Stimulated activated naive CD8-positive, alpha-beta T cell treated with anti-CD3 and anti-CD28 coated beads, Interleukin-15, Interleukin-2, amounts not matched to agents 100 ng/mL and 50 ng/mL, for 24 hours (primary cell): ENCODE data around the gene PPCS.

Experiments
- H3K27ac Mint-ChIP-seq: one replicate; pipeline ENCODE4 v1.8.0; 2021; ENCODE audit warnings: mild to moderate bottlenecking, mixed read lengths
- H3K27me3 Mint-ChIP-seq: one replicate; pipeline ENCODE4 v1.8.0; 2021; ENCODE audit warnings: mixed read lengths
- H3K36me3 Mint-ChIP-seq: one replicate; pipeline ENCODE4 v1.8.0; 2021; ENCODE audit warnings: low read depth, mixed read lengths
- H3K4me1 Mint-ChIP-seq: one replicate; pipeline ENCODE4 v1.8.0; 2021; ENCODE audit warnings: low read depth, mixed read lengths
- H3K4me3 Mint-ChIP-seq: one replicate; pipeline ENCODE4 v1.8.0; 2021; ENCODE audit warnings: mild to moderate bottlenecking, mixed read lengths
- H3K9me3 Mint-ChIP-seq: one replicate; pipeline ENCODE4 v1.8.0; 2021; ENCODE audit warnings: mixed read lengths

PPCS gene

DNA sequence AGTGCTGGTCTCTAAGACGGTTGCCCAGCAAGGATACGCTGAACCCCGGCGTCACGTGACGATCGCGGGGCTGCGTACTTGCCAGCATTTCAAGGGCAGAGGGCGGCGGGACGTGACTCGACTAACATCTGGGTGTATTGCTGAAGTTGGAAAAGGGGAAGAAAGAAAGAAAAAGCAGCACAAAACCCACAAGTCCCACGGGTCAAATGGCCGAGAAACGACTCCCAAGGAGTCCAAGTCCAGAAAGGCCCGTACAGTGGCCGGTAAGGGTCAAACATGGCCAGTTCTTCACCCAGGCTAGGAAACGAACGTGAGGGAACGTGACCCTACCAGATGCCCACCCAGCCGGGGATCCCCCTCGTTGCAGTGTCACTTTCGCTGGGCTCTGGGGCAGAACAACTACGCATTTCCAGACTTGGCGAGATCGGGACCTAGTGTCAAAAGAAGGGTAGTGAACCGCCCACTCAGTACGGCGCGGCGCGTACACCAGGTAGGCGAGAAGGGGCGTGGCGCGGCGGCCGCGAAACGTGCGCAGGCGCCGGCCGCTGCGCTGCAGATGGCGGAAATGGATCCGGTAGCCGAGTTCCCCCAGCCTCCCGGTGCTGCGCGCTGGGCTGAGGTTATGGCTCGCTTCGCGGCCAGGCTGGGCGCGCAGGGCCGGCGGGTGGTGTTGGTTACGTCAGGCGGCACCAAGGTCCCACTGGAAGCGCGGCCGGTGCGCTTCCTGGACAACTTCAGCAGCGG is at the start of gene PPCS, which contains the start of gene ZMYND12:
Gene PPCS, plus strand, starts transcription at position 534 of the 744 bp plus-strand sequence. Its CDS starts 23 bp downstream, at position 557.
Gene ZMYND12, minus strand, starts transcription at position 13 of the 744 bp plus-strand sequence. CDS start 25 bp downstream, outside the sequence.
- no peaks in the 10 kb centered on the region for H3K27me3 Mint-ChIP-seq
- peaks cover 49% of the 10 kb centered on the region for H3K4me1 Mint-ChIP-seq
- peak within 1 kb of the TSS; percentile 96 for H3K4me3 Mint-ChIP-seq
- H3K27ac Mint-ChIP-seq: peak within 1 kb of the TSS; percentile 99
- H3K9me3 Mint-ChIP-seq: no peaks in the 10 kb centered on the region
- peaks cover 37% of the 10 kb centered on the region for H3K36me3 Mint-ChIP-seq

DNA sequence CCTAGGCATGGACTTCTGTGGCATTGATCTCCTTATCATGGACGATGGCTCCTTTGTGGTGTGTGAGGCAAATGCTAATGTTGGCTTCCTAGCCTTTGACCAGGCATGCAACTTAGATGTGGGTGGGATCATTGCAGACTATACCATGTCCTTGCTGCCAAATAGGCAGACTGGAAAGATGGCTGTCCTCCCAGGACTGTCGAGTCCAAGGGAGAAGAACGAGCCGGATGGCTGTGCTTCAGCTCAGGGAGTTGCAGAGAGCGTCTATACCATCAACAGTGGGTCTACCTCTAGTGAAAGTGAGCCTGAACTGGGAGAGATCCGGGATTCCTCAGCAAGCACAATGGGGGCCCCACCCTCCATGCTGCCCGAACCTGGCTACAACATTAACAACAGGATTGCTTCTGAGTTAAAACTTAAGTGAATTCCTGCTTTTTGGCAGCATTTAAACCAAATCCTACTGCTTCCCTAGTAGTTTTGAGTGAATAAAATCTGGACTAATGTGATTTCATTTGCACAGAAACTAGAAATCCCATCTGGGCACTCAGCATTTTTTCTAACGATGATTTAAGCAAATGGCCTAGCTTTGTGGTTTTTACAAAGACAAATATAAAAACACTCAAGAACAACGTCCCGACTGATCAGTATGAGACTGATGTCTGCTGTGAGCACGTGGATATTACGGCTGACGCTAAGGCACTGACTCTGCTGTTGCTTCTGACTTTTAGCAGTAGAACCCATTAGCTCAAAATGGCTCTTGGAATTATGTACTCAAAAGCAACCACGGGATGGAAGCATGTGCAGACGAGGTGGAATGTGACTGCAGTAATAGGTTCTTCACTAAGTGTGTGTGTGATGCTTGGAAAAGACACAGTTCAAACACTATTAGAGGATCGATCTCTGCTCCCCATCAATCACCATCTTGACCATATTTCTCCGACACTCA is 41.5 kb upstream of the PPCS start:
- Mint-ChIP-seq H3K36me3 (no peaks in the 10 kb centered on the region), H3K27ac (no peak overlapping the region), H3K27me3 (no peaks in the 10 kb centered on the region), H3K4me3 (no peak overlapping the region), H3K4me1 (no peaks in the 10 kb centered on the region), H3K9me3 (no peaks in the 10 kb centered on the region)

DNA sequence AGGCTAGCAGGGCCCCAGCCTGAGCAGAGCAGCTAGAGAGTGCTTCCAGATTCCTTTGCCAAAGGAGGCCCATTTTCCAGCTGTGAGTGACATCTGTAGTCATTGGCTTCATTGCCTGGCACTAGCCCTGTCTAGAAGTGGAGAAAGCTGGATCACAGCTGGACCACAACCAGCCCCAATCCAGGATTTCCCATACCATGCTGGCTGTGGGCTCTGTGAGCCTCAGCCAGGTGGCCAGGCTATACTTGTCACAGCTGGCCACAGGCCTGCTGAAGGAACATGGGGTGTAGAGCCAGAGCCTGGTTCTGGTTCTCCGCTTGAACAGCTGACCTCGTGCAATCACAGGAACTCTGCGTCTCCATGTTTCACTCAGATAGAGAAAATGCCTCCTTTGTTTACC is 39.2 kb upstream of the PPCS start:
- no peaks in the 10 kb centered on the region for H3K9me3 Mint-ChIP-seq
- H3K4me1 Mint-ChIP-seq: no peaks in the 10 kb centered on the region
- H3K4me3 Mint-ChIP-seq: no peak overlapping the region
- no peaks in the 10 kb centered on the region for H3K27me3 Mint-ChIP-seq
- no peak overlapping the region for H3K27ac Mint-ChIP-seq
- H3K36me3 Mint-ChIP-seq: no peaks in the 10 kb centered on the region

DNA sequence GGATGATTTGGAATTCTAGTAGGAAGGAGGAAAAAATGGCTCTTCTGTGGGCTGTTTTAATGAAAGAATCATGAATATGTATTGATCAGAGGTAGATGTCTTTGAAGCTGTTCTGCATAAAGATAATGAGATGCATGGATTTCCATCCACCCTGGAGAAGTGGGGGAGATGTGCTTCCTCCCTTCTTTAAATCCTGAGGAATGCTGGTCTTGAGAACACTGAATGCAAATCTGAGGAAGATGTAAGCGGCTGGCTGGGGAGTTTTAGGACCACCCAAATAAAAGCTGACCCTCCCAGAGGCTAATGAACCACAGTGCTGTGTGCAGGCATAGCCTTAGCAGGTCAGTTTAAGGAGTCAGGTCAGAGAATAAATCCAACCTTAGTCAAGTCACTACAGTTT is 37.8 kb upstream of the PPCS start:
- no peak overlapping the region for H3K27ac Mint-ChIP-seq
- H3K36me3 Mint-ChIP-seq: no peaks in the 10 kb centered on the region
- no peaks in the 10 kb centered on the region for H3K27me3 Mint-ChIP-seq
- H3K4me3 Mint-ChIP-seq: no peak overlapping the region
- no peaks in the 10 kb centered on the region for H3K4me1 Mint-ChIP-seq
- H3K9me3 Mint-ChIP-seq: no peaks in the 10 kb centered on the region

DNA sequence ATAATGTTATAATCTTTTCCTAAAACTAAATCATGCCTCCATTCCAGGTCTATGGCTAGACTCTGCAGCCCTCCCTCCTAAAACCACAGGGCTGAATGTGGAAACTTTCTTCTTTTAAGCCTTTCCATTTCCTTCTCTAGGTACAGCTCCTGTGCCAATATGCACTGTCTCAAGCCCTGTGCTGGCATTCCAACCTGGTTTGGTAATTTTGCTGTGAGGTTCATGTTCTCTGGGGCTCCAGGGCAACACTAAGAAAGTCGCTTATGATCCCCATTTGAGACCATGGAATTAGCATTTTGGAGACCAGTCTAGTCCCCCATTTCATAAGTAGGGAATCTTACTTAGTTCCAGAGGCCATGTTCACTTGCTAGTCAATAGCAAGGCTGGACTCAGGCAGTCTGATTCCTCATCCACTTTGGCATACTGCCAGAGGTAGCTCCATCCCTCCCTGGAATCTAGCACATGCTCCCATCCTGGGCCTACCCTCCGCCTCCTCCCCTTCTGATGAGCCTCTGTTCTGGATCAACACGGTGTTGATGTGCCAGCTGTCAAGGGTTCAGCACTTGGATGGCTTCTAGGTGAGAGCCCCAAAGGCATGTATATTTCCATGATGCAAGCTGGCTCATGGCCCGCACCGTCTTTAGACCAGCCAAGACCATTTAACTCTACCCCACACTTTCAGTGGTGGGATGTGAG is 37.1 kb upstream of the PPCS start:
- Mint-ChIP-seq H3K36me3 (no peaks in the 10 kb centered on the region), H3K9me3 (no peaks in the 10 kb centered on the region), H3K4me3 (no peak overlapping the region), H3K4me1 (no peaks in the 10 kb centered on the region), H3K27me3 (no peaks in the 10 kb centered on the region), H3K27ac (no peak overlapping the region)

DNA sequence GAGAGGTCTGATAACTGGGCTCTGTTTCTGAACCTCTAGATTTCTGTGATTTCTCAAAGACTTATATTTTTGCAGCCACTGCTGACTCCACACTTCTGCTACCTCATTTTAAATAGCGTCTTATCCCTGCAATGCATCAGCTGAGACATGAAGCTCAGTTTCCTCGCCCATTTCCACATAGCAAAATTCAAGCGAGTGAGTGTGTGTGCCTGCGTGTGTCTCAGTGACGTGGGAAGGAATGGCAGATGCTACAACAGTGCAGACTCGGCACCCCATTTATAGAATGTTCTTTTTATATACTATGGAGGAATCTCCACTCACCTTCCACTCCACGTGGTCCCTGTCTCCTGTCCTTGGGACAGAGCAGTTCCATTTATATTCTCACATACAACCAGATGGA is 36.2 kb upstream of the PPCS start:
- H3K27me3 Mint-ChIP-seq: no peaks in the 10 kb centered on the region
- no peaks in the 10 kb centered on the region for H3K9me3 Mint-ChIP-seq
- no peak overlapping the region for H3K4me3 Mint-ChIP-seq
- H3K4me1 Mint-ChIP-seq: no peaks in the 10 kb centered on the region
- no peaks in the 10 kb centered on the region for H3K36me3 Mint-ChIP-seq
- no peak overlapping the region for H3K27ac Mint-ChIP-seq

DNA sequence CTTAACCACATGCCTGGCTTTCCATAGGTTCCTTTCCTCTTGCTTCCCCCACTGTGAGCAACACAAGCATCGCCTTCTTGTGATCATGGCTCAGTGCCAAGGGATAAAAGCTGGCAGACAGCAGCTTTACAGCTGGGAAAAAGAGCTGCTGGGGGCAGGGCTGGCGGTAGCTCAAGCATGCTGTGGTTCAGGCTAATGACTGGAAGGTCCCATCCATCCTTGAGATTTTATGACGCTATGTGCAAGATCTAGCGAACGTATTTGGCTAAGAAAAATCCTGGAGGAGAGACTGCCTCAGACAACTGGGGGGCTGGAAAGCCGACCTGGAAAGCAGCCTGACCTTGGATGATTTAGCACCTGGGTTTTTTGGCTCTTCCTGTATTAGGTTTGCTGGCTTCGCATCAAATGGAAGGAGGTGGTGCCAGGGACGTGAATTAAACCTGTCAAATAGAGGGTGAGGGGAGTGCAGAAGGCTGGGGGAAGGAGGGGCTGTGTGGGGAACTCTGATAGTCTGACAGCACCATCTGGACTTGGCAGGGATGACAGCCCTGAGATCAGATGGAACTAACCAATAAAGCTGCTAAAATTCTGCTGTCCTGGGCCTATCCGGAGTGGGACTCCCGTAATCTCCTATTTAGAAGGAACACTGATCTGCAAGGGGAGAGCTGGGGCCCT is 35.3 kb upstream of the PPCS start:
- no peak overlapping the region for H3K4me3 Mint-ChIP-seq
- H3K36me3 Mint-ChIP-seq: no peaks in the 10 kb centered on the region
- H3K4me1 Mint-ChIP-seq: no peaks in the 10 kb centered on the region
- H3K27me3 Mint-ChIP-seq: no peaks in the 10 kb centered on the region
- no peak overlapping the region for H3K27ac Mint-ChIP-seq
- no peaks in the 10 kb centered on the region for H3K9me3 Mint-ChIP-seq

DNA sequence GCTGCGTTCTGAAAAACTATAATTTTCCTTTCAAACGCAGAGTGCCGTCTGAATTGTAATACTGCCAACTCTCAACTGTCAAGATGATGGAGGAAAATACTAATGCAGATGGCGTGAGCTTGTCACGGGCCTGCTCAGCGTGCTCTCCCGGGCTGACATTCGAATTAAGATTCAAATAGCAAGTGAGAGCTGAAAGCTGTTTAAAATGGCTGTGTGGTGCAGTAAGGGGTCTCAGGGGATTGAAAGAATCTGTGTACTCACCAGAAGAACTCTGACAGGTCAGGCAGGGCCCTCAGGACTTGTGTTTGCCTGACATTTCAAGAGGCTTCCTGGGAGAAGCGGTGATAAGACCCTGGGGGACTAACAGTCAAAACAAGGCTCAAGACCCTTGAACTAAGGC is 33.6 kb upstream of the PPCS start:
- Mint-ChIP-seq H3K36me3 (no peaks in the 10 kb centered on the region), H3K27me3 (no peaks in the 10 kb centered on the region), H3K27ac (no peak overlapping the region), H3K9me3 (no peaks in the 10 kb centered on the region), H3K4me1 (no peaks in the 10 kb centered on the region), H3K4me3 (no peak overlapping the region)

DNA sequence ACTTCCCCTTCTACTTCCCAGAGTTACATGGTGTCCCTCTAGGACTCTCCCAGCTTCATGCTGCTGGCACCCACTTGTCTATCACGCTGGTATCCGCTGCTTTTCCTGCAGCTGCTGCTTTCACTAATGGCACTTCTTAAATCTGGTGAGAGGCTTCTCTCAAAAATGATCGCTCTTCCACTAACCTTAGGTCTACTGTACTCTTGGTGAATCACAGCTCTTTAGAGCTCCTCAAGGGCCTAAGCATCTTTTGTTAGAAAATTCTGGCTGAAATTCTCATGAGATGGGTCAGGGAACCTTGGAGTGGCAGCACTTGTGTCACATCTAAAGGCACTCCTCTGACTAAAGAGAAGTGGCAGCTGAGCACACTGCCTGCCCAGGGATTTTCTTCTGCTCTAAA is 32.7 kb upstream of the PPCS start:
- Mint-ChIP-seq H3K27ac (no peak overlapping the region), H3K36me3 (no peaks in the 10 kb centered on the region), H3K9me3 (no peaks in the 10 kb centered on the region), H3K4me3 (no peak overlapping the region), H3K4me1 (no peaks in the 10 kb centered on the region), H3K27me3 (no peaks in the 10 kb centered on the region)

DNA sequence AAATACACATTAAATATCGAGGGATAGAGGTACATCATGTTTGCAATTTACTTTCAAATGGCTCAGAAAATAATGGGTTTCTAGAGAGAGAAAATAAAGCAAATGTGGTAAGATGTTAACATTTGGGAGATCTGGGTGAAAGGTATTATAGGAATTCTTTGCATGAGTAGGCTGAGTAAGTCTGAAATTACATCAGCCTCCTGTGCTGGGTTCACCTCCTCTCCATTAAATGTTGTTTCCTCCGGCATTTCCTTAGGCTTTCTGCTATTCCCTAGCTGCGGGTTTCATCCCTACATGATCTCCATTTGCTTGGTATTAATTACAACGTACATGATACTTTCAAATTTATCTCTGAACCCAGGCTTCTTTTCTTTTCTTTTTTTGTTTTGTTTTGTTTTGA is 32.1 kb upstream of the PPCS start:
- Mint-ChIP-seq H3K27me3 (no peaks in the 10 kb centered on the region), H3K36me3 (no peaks in the 10 kb centered on the region), H3K9me3 (no peaks in the 10 kb centered on the region), H3K4me3 (no peak overlapping the region), H3K4me1 (no peaks in the 10 kb centered on the region), H3K27ac (no peak overlapping the region)

DNA sequence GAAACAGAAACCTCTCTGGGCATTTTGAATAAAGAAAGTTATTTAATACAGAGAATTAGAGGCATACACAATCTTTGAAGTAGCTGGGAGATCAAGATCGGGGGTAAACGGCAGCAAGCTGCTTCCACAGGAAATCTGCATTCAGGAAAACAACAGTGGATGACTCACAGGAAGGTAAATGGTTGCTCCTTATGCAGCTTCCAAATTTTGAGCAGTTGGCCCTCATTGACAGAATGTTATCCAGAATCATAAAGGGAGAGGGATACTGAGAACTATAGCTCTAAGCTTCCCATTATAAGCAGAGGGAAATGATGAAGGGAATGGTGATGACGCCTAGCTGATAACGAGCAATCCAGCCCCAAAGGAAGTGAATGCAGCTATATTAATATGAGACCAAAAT is 29.1 kb upstream of the PPCS start:
- Mint-ChIP-seq H3K4me3 (no peak overlapping the region), H3K36me3 (no peaks in the 10 kb centered on the region), H3K27me3 (no peaks in the 10 kb centered on the region), H3K9me3 (no peaks in the 10 kb centered on the region), H3K4me1 (no peaks in the 10 kb centered on the region), H3K27ac (no peak overlapping the region)

DNA sequence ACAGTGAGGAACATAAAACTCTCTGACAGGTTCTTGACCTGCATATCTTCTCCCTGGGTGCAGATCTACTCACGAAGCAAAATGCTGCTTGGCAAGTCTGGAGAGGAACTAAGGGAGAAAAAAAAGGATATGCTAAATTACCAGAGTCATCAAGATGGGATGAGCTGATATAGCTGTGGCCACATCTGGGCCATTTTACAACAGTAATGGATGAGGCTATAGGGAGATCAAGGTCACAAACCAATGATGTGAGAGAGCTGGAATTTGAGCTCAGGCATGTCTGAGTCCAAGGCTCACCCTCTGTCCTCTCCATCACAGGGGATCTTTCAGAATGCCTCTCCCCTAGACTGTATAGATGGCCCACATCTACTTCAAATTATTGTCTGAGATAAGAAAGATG is 26.7 kb upstream of the PPCS start:
- no peaks in the 10 kb centered on the region for H3K27me3 Mint-ChIP-seq

DNA sequence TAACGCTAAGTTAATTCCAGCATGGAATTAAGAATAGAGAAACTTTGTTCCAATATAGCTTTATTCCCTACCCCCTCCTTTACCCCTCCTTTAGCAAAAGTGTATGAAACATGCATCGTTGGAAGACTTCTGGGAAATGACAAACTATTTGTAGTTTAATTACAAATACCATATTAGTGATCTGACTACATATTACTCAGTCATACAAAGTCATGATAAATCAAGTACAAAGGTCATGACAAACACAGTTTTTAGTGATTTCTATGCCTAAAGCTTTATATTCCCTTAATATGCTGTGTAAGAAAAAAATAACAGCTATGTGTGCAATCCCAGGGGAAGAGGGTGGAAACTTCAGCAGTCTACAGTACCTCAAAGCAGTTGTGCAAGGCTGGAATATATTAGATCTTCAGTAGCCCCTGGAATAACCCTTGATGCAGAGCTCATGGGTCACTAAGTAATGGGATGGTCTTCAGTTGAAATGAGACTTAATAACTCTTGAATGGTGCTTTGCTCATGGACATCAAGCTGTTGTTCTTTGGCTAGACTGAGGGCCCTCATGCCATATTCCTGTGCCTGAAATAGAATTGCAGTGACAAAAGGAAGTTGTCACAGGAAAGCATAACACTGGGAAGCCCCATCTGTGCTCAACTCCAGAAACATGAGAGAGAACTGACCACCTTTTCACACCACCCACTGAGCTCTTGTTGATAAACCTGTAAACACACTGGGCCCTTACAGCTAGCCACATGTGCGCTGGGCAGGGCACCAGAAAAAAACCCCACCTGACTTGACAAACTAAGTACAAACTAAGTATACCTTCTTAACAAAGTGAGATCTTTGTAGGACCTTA is 25.8 kb upstream of the PPCS start:
- H3K27ac Mint-ChIP-seq: no peak overlapping the region
- H3K9me3 Mint-ChIP-seq: no peaks in the 10 kb centered on the region
- H3K4me1 Mint-ChIP-seq: no peaks in the 10 kb centered on the region
- H3K4me3 Mint-ChIP-seq: no peak overlapping the region
- H3K27me3 Mint-ChIP-seq: no peaks in the 10 kb centered on the region
- H3K36me3 Mint-ChIP-seq: no peaks in the 10 kb centered on the region

More for the DNA sequence above, 26.7 kb upstream of the PPCS start:
- H3K9me3 Mint-ChIP-seq: no peaks in the 10 kb centered on the region
- no peak overlapping the region for H3K27ac Mint-ChIP-seq
- H3K4me1 Mint-ChIP-seq: no peaks in the 10 kb centered on the region
- no peaks in the 10 kb centered on the region for H3K36me3 Mint-ChIP-seq
- H3K4me3 Mint-ChIP-seq: no peak overlapping the region

DNA sequence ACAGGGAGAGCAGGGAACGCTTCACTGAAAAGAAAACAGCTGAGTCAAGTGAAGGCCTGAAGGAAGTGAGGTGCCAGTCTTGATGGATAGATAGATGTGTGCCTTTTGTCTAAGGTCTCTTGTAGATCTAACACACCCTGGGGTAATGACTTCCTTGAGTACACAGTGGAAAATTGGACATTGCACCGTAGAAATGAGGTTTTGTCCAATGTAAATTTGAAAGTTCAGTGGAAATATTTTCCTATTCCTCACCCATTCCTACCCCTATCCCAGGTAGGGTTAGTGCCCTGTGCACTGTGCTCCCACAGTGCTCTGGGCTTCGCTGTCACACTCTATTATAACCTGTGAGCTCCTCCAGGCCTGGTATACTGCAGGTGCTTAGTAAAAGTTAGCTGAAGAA is 24.8 kb upstream of the PPCS start:
- H3K4me3 Mint-ChIP-seq: no peak overlapping the region
- H3K9me3 Mint-ChIP-seq: no peaks in the 10 kb centered on the region
- no peaks in the 10 kb centered on the region for H3K4me1 Mint-ChIP-seq
- H3K36me3 Mint-ChIP-seq: no peaks in the 10 kb centered on the region
- H3K27me3 Mint-ChIP-seq: no peaks in the 10 kb centered on the region
- H3K27ac Mint-ChIP-seq: no peak overlapping the region
